Measurements from ENCODE around the gene LCA5.

DNA sequence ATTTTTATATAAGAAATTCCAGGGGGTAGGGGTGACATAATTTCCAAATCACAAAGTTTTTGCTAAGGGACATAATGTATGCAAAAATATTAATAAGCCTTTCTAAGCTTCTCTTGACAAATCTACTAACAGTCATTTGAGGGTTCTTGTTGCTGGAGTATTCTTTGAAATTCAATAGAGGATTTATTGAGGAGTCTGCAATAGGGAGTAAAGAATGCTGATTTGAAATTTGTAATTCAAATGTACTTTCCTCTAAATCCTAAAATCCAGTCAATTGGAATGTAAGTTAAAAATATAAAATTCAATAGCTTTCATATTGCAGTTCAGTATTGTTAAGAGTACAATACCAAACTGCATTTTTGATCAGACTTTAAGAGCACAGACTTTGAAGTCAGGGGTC lies 17.1 kb upstream of the LCA5 start:
- TF ChIP-seq, protein P1, sequence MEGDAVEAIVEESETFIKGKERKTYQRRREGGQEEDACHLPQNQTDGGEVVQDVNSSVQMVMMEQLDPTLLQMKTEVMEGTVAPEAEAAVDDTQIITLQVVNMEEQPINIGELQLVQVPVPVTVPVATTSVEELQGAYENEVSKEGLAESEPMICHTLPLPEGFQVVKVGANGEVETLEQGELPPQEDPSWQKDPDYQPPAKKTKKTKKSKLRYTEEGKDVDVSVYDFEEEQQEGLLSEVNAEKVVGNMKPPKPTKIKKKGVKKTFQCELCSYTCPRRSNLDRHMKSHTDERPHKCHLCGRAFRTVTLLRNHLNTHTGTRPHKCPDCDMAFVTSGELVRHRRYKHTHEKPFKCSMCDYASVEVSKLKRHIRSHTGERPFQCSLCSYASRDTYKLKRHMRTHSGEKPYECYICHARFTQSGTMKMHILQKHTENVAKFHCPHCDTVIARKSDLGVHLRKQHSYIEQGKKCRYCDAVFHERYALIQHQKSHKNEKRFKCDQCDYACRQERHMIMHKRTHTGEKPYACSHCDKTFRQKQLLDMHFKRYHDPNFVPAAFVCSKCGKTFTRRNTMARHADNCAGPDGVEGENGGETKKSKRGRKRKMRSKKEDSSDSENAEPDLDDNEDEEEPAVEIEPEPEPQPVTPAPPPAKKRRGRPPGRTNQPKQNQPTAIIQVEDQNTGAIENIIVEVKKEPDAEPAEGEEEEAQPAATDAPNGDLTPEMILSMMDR (IDR thresholded peaks at IDR 0.05; ENCODE audit: low read depth, low read length, poor library complexity, severe bottlenecking), result no peak
- TF ChIP-seq EZH2phosphoT487 (IDR thresholded peaks at IDR 0.05; ENCODE audit: borderline replicate concordance, low read length), result no peak
